SU-DHL-6 (cell line): ENCODE data around the gene USP6NL.
A peak's percentile ranks its signal among the peaks of the same experiment; 100 is the strongest.

Experiments used
- H2AFZ ChIP-seq: fragments of 200-600 bp; sonication (generic); 2 replicates; pipeline ENCODE4 v1.6.1; 2014; ENCODE audit warnings: low read depth, mild to moderate bottlenecking, moderate library complexity, mixed read lengths, antibody characterized with exemption, low read length; ENCODE audit not compliant: severe bottlenecking
- H3F3A ChIP-seq: fragments of 200-600 bp; shearing (Covaris generic); 2 replicates; pipeline ENCODE4 v1.6.0; 2016; ENCODE audit warnings: antibody characterized with exemption, mild to moderate bottlenecking; ENCODE audit not compliant: insufficient read depth
- H3K27ac ChIP-seq: fragments of 200-600 bp; sonication (generic); 2 replicates; pipeline ENCODE4 v1.5.1; 2016; ENCODE audit warnings: low read depth, mild to moderate bottlenecking, low read length, moderate library complexity, mixed read lengths
- H3K27me3 ChIP-seq: fragments of 200-600 bp; sonication (generic), shearing (Covaris generic); 2 replicates; pipeline ENCODE4 v1.6.0; 2014; ENCODE audit warnings: mild to moderate bottlenecking, low read length
- H3K36me3 ChIP-seq: fragments of 200-600 bp; sonication (generic); 2 replicates; pipeline ENCODE4 v1.6.1; 2014; ENCODE audit warnings: mild to moderate bottlenecking, low read length, mixed read lengths
- H3K4me2 ChIP-seq: fragments of 300-600, 200-600 bp; shearing (Covaris generic), sonication (generic); 2 replicates; pipeline ENCODE4 v1.6.0; 2014; ENCODE audit warnings: low read length, low read depth, mild to moderate bottlenecking; ENCODE audit not compliant: poor library complexity, severe bottlenecking
- H3K4me3 ChIP-seq: fragments of 200-600 bp; sonication (generic); 2 replicates; pipeline ENCODE4 v1.5.1; 2014; ENCODE audit warnings: antibody characterized with exemption, low read length, mild to moderate bottlenecking, mixed read lengths; ENCODE audit not compliant: insufficient read depth, poor library complexity, severe bottlenecking
- H3K79me2 ChIP-seq: fragments of 200-600 bp; sonication (generic); 2 replicates; pipeline ENCODE4 v1.6.1; 2014; ENCODE audit warnings: mild to moderate bottlenecking, low read length, moderate library complexity; ENCODE audit not compliant: insufficient read depth
- H3K9ac ChIP-seq: fragments of 200-600 bp; sonication (generic); 2 replicates; pipeline ENCODE4 v1.7.0; 2014; ENCODE audit warnings: mild to moderate bottlenecking, low read length
- H3K9me2 ChIP-seq: fragments of 200-600 bp; sonication (generic); replicated peaks from 2 replicates; pipeline ENCODE4 v1.6.1; 2014; ENCODE audit warnings: low read length; ENCODE audit not compliant: insufficient read depth
- H3K9me3 ChIP-seq: fragments of 200-600 bp; sonication (generic); 2 replicates; pipeline ENCODE4 v1.6.1; 2014; ENCODE audit warnings: low read length, mixed read lengths; ENCODE audit not compliant: insufficient read depth
- H4K20me1 ChIP-seq: fragments of 200-600 bp; sonication (generic); 2 replicates; pipeline ENCODE4 v1.6.1; 2014; ENCODE audit warnings: low read depth, mild to moderate bottlenecking, antibody characterized with exemption, low read length, moderate library complexity, mixed read lengths
- EZH2phosphoT487 ChIP-seq: fragments of 200-600 bp; sonication (generic), shearing (Covaris generic); conservative IDR thresholded peaks from 2 replicates; pipeline ENCODE4 v1.6.1; 2018; ENCODE audit warnings: mild to moderate bottlenecking, antibody characterized with exemption, low read length, moderate library complexity, mixed read lengths
- TF ChIP-seq, protein P1 (sequence below): fragments of 200-600 bp; sonication (generic); IDR thresholded peaks from one replicate; pipeline ENCODE4 v1.5.1; 2017; ENCODE audit warnings: antibody characterized with exemption, mild to moderate bottlenecking, low read length, moderate library complexity; ENCODE audit not compliant: insufficient read depth, poor library complexity, severe bottlenecking

The USP6NL gene

GRCh38 chr10:11434324-11434723 lies 177.1 kb downstream of the USP6NL start:
- Histone ChIP-seq H3F3A (no peaks in the 10 kb centered on the region), H3K9me2 (no peaks in the 10 kb centered on the region), H3K4me3 (no peak overlapping the region), H3K9ac (no peak overlapping the region), H3K79me2 (no peaks in the 10 kb centered on the region), H3K27me3 (no peaks in the 10 kb centered on the region), H3K36me3 (no peaks in the 10 kb centered on the region), H4K20me1 (no peaks in the 10 kb centered on the region), H3K4me2 (no peak overlapping the region), H2AFZ (no peak overlapping the region), H3K9me3 (no peaks in the 10 kb centered on the region), H3K27ac (no peak overlapping the region)
- TF ChIP-seq EZH2phosphoT487, result no peak
- TF ChIP-seq, protein P1, sequence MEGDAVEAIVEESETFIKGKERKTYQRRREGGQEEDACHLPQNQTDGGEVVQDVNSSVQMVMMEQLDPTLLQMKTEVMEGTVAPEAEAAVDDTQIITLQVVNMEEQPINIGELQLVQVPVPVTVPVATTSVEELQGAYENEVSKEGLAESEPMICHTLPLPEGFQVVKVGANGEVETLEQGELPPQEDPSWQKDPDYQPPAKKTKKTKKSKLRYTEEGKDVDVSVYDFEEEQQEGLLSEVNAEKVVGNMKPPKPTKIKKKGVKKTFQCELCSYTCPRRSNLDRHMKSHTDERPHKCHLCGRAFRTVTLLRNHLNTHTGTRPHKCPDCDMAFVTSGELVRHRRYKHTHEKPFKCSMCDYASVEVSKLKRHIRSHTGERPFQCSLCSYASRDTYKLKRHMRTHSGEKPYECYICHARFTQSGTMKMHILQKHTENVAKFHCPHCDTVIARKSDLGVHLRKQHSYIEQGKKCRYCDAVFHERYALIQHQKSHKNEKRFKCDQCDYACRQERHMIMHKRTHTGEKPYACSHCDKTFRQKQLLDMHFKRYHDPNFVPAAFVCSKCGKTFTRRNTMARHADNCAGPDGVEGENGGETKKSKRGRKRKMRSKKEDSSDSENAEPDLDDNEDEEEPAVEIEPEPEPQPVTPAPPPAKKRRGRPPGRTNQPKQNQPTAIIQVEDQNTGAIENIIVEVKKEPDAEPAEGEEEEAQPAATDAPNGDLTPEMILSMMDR, result peak; percentile 41

GRCh38 chr10:11433657-11434056 lies 177.8 kb downstream of the USP6NL start:
- Histone ChIP-seq H3K9me2 (no peaks in the 10 kb centered on the region), H3K4me3 (no peak overlapping the region), H3K36me3 (no peaks in the 10 kb centered on the region), H3K27me3 (no peaks in the 10 kb centered on the region), H3K9me3 (no peaks in the 10 kb centered on the region), H3K27ac (no peak overlapping the region), H3K4me2 (no peak overlapping the region), H3K79me2 (no peaks in the 10 kb centered on the region), H4K20me1 (no peaks in the 10 kb centered on the region), H3F3A (no peaks in the 10 kb centered on the region), H2AFZ (no peak overlapping the region), H3K9ac (no peak overlapping the region)
- TF ChIP-seq EZH2phosphoT487, result no peak
- TF ChIP-seq, protein P1, result no peak

DNA sequence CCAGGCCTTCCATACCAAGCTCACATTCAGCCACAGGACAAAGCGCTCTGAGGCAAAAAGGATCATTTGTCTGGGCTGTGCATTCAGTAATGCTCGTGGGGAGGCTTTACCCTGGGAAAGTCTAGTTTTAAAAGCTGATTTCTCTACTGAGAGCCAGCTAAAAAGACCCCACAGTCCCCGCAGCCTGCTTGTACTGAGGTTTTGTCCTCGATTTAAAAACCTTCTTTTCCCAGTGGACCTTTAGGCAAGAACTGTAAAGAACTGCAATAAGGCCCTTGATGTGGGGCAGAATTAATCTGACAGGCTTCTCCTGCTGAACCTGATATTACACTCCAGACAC lies 180.3 kb downstream of the USP6NL start:
- Histone ChIP-seq H3F3A (no peaks in the 10 kb centered on the region), H3K4me3 (no peak overlapping the region), H3K27ac (no peak overlapping the region), H2AFZ (no peak overlapping the region), H3K4me2 (no peak overlapping the region), H3K9me2 (no peaks in the 10 kb centered on the region), H3K9ac (no peak overlapping the region), H3K9me3 (no peaks in the 10 kb centered on the region), H4K20me1 (no peaks in the 10 kb centered on the region), H3K36me3 (no peaks in the 10 kb centered on the region), H3K27me3 (no peaks in the 10 kb centered on the region), H3K79me2 (no peaks in the 10 kb centered on the region)
- TF ChIP-seq, protein P1, result no peak
